Esophagus muscularis mucosa (tissue), 4 donors: ENCODE measurements around the gene EAF1. TPM values are rescaled to one million over a fixed set of nuclear protein-coding genes. Genes with fewer than 3 reads are reported as not detected.

ENCODE experiments used
- DNase-seq: peaks from one replicate; pipeline ENCODE4 v3.0.0-alpha.2; 2017; ENCODE audit errors: extremely low spot score
- H3K27ac ChIP-seq, 4 donors: fragments of 200-600 bp; sonication (generic); replicated peaks in 1 of 4; 1 replicate in 3 of 4; 2 replicates in 1 of 4; pipeline ENCODE4 v1.5.1; 2016 to 2019; ENCODE audit warnings: mild to moderate bottlenecking in 1 of 4
- H3K27me3 ChIP-seq, 4 donors: fragments of 200-600 bp; sonication (generic); one replicate each; pipeline versions ENCODE4 v1.5.1 to v1.6.0; 2016 to 2019
- H3K36me3 ChIP-seq, 4 donors: fragments of 200-600 bp; sonication (generic); one replicate each; pipeline ENCODE4 v1.5.1; 2016 to 2019
- H3K4me1 ChIP-seq, 4 donors: fragments of 200-600 bp; sonication (generic); one replicate each; pipeline ENCODE4 v1.5.1; 2016 to 2019
- H3K4me3 ChIP-seq, 4 donors: fragments of 200-600 bp; sonication (generic); 1 replicate in 2 of 4; 2 replicates in 2 of 4; pipeline ENCODE4 v1.5.1; 2016 to 2019; ENCODE audit warnings: mild to moderate bottlenecking in 4 of 4, moderate library complexity in 1 of 4
- H3K9me3 ChIP-seq, 4 donors: fragments of 200-600 bp; sonication (generic); 1 replicate in 3 of 4; 2 replicates in 1 of 4; pipeline ENCODE4 v1.5.1; 2016 to 2019
- CTCF ChIP-seq, 3 experiments: fragments of 200-600 bp in 2 of 3; fragments of 450-650 bp in 1 of 3; sonication (generic) in 2 of 3; IDR thresholded peaks; one replicate each; pipeline ENCODE4 v1.5.1; 2017 to 2019; ENCODE audit warnings: antibody characterized with exemption in 3 of 3, mild to moderate bottlenecking in 2 of 3, moderate library complexity in 1 of 3
- EP300 ChIP-seq: sonication (generic); formaldehyde crosslinking; IDR thresholded peaks from one replicate; pipeline ENCODE4 v1.6.1; 2017; ENCODE audit warnings: antibody characterized with exemption
- POLR2A ChIP-seq: fragments of 450-650 bp; IDR thresholded peaks from one replicate; pipeline ENCODE4 v1.6.1; 2017; ENCODE audit warnings: antibody characterized with exemption, moderate library complexity, mild to moderate bottlenecking, low read depth
- POLR2AphosphoS5 ChIP-seq, 2 donors: sonication (generic); formaldehyde crosslinking; IDR thresholded peaks; one replicate each; pipeline ENCODE4 v1.6.1; 2017; ENCODE audit warnings: antibody characterized with exemption in 2 of 2
- WGBS: methylation state at CpG from one replicate; pipeline ENCODE4 v1.1.5; 2018; 5-methylcytosine and 5-hydroxymethylcytosine counted together
- intact Hi-C: fragments of 100-400 bp; cut with DNase I; formaldehyde crosslinking; loops from one replicate; pipeline ENCODE4 v1.15.1; 2023
- total RNA-seq, 4 donors: library from RNA; depleted of rRNA; stranded (reverse); fragments of >200 nt; gene quantifications; one replicate each; pipeline versions ENCODE4 v1.1.0 to v1.2.1, GENCODE V29; 2016

Gene EAF1
- total RNA-seq, 4 donors from 2014 or later, result 12.0 to 21.7 (median 15.4) TPM

DNA sequence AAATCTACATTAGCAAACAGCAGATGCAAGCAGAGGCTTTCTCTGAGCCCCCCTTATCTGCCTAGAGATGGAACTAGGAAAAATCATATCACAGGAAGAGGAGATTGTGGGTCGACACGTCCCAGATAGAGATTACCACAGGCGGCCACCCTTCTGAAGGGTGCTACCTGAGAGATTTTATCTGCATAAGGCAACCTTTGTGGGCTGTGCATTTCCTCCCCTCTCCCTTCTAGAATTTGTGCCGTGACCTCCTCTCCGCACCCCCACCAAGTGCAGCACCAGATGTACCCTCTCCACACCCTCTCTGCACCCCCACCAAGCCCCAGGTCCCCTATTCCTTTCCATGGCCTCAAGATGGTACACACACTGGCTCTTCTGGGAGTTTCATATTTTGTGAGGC lies 27.4 kb upstream of the EAF1 start:
- no peaks in the 10 kb centered on the region for H3K36me3 ChIP-seq
- H3K9me3 ChIP-seq, result no peaks in the 10 kb centered on the region
- intact Hi-C loops, result loop anchor here (10.0 kb wide), 1 partner anchor 295 kb away; no protein-coding TSS in a partner anchor
- no peak overlapping the region for H3K27ac ChIP-seq
- peaks cover 0 to under 1% (median 0%) of the 10 kb centered on the region in 4 donors for H3K4me1 ChIP-seq
- H3K4me3 ChIP-seq, result no peak overlapping the region
- DNase-seq, result no peak
- 81% methylated on average over 5 of the region's 5 CpGs for WGBS
- no peaks in the 10 kb centered on the region for H3K27me3 ChIP-seq
- TF ChIP-seq POLR2AphosphoS5 (IDR thresholded peaks at IDR 0.05), result no peak
- TF ChIP-seq POLR2A, result no peak
- TF ChIP-seq CTCF (IDR thresholded peaks at IDR 0.05), result no peak
- no peak for TF ChIP-seq EP300

DNA sequence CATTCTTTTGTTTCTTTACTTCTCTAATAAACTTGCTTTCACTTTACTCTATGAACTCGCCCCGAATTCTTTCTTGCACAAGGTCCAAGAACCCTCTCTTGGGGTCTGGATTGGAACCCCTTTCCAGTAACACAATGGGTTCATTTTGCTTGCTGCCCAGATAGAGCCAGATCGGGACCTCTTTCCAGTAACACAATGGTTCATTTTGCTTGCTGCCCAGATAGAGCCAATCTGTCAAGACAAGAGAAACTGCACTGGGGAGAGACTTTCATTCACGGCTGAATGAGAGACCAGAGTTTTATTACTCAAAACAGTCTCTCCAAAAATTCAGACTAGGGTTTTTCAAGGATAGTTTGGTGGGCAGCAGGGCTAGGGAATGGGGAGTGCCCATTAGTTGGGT lies 25.5 kb upstream of the EAF1 start:
- no peak overlapping the region for H3K27ac ChIP-seq
- no peaks in the 10 kb centered on the region for H3K9me3 ChIP-seq
- TF ChIP-seq CTCF (IDR thresholded peaks at IDR 0.05) (no peak), POLR2AphosphoS5 (IDR thresholded peaks at IDR 0.05) (no peak), EP300 (no peak), POLR2A (no peak)
- H3K4me3 ChIP-seq, result no peak overlapping the region
- peaks cover 0 to 3% (median 0%) of the 10 kb centered on the region in 4 donors for H3K4me1 ChIP-seq
- intact Hi-C loops, result loop anchor here (10.0 kb wide), 1 partner anchor 297 kb away; no protein-coding TSS in a partner anchor
- no peaks in the 10 kb centered on the region for H3K27me3 ChIP-seq
- no peak for DNase-seq
- H3K36me3 ChIP-seq, result no peaks in the 10 kb centered on the region
- WGBS, result 86% methylated on average over 4 of the region's 4 CpGs

GRCh38 chr3:15403495-15403894 lies 23.9 kb upstream of the EAF1 start:
- Histone ChIP-seq H3K4me3 (no peak overlapping the region), H3K4me1 (peaks cover 0 to 3% (median 0%) of the 10 kb centered on the region in 4 donors), H3K27me3 (no peaks in the 10 kb centered on the region), H3K9me3 (no peaks in the 10 kb centered on the region), H3K36me3 (peaks cover 0 to 4% (median 1%) of the 10 kb centered on the region in 4 donors), H3K27ac (no peak overlapping the region)
- TF ChIP-seq EP300, result no peak
- TF ChIP-seq POLR2AphosphoS5 (IDR thresholded peaks at IDR 0.05), result no peak
- TF ChIP-seq CTCF (IDR thresholded peaks at IDR 0.05), result no peak
- TF ChIP-seq POLR2A, result no peak
- intact Hi-C loops, result loop anchor here (10.0 kb wide), 1 partner anchor 299 kb away; no protein-coding TSS in a partner anchor
- DNase-seq, result no peak
- WGBS, result 71% methylated on average over 3 of the region's 3 CpGs

DNA sequence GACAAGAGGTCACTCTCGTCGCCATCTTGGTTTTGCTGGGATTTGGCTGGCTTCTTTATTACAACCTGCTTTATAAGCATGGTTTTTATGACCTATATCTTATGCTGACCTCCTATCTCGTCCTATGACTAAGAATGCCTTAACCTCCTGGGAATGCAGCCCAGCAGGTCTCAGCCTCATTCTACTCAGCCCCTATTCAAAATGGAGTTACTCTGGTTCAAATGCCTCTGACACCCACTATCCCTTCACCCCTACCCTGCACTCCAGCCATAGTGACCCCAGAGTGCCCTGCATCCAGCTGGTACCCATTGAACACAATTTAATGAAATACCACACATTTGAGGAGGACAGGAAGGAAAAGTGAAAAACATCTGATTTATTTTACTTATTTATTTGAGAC lies 23.4 kb upstream of the EAF1 start:
- no peaks in the 10 kb centered on the region for H3K9me3 ChIP-seq
- no peak overlapping the region for H3K4me3 ChIP-seq
- H3K36me3 ChIP-seq, result peaks cover 0 to 8% (median 3%) of the 10 kb centered on the region in 4 donors
- peaks cover 0 to 3% (median 0%) of the 10 kb centered on the region in 4 donors for H3K4me1 ChIP-seq
- H3K27ac ChIP-seq, result no peak overlapping the region
- intact Hi-C loops, result loop anchor here (10.0 kb wide), 1 partner anchor 299 kb away; no protein-coding TSS in a partner anchor
- no peak for DNase-seq
- WGBS, result 88% methylated on average over 3 of the region's 3 CpGs
- TF ChIP-seq EP300 (no peak), POLR2A (no peak), POLR2AphosphoS5 (IDR thresholded peaks at IDR 0.05) (no peak), CTCF (IDR thresholded peaks at IDR 0.05) (no peak)
- H3K27me3 ChIP-seq, result no peaks in the 10 kb centered on the region

GRCh38 chr3:15404767-15405166 lies 22.6 kb upstream of the EAF1 start:
- Histone ChIP-seq H3K27ac (no peak overlapping the region), H3K9me3 (no peaks in the 10 kb centered on the region), H3K27me3 (no peaks in the 10 kb centered on the region), H3K4me1 (peaks cover 0 to 3% (median 0%) of the 10 kb centered on the region in 4 donors), H3K36me3 (peaks cover 0 to 15% (median 8%) of the 10 kb centered on the region in 4 donors), H3K4me3 (no peak overlapping the region)
- 74% methylated on average over 1 of the region's 1 CpG for WGBS
- TF ChIP-seq EP300 (no peak), POLR2A (no peak), CTCF (IDR thresholded peaks at IDR 0.05) (no peak), POLR2AphosphoS5 (IDR thresholded peaks at IDR 0.05) (no peak)
- DNase-seq, result no peak
- intact Hi-C loops, result loop anchor here (5.0 to 10.0 kb wide), 2 partner anchors 202 to 300 kb away; no protein-coding TSS in a partner anchor
